Fibroblast of pulmonary artery (primary cell): ENCODE data around the gene IL17RC.
A peak's percentile ranks its signal among the peaks of the same experiment; 100 is the strongest.

ENCODE experiments used
- DNase-seq: peaks from one replicate; pipeline ENCODE4 v3.0.0-alpha.2; 2010; ENCODE audit warnings: low read depth
- H3K4me3 ChIP-seq: replicated peaks from 2 replicates; pipeline ENCODE4 v1.5.1; 2011; ENCODE audit warnings: low read depth, mild to moderate bottlenecking, control low read depth, low read length, moderate library complexity
- CTCF ChIP-seq: IDR thresholded peaks from 2 replicates; pipeline ENCODE4 v1.5.1; 2011; ENCODE audit warnings: mild to moderate bottlenecking, control low read depth, low read length, inconsistent platforms; ENCODE audit errors: missing control alignments

IL17RC gene

GRCh38 chr3:9947025-9947995, 30.4 kb downstream of the IL17RC start:
- peak; percentile 31 for TF ChIP-seq CTCF
- DNase-seq = peak; percentile 71
- peak overlapping the region; percentile 65 for H3K4me3 ChIP-seq

GRCh38 chr3:9948586-9948985, 31.7 kb downstream of the IL17RC start:
- no peak overlapping the region for H3K4me3 ChIP-seq
- no peak for TF ChIP-seq CTCF
- no peak for DNase-seq

GRCh38 chr3:9949115-9949514, 32.2 kb downstream of the IL17RC start:
- H3K4me3 ChIP-seq = no peak overlapping the region
- no peak for DNase-seq
- no peak for TF ChIP-seq CTCF

- no peak overlapping the region for H3K4me3 ChIP-seq
- DNase-seq = no peak
- no peak for TF ChIP-seq CTCF
Measured at GRCh38 chr3:9949626-9950025, 32.7 kb downstream of the IL17RC start.

GRCh38 chr3:9951126-9951525, 34.2 kb downstream of the IL17RC start:
- no peak overlapping the region for H3K4me3 ChIP-seq
- no peak for DNase-seq
- no peak for TF ChIP-seq CTCF

- no peak for TF ChIP-seq CTCF
- H3K4me3 ChIP-seq = peak overlapping the region; percentile 62
- DNase-seq = no peak
Measured at GRCh38 chr3:9951598-9951961, 34.7 kb downstream of the IL17RC start.
